ENCODE measurements around the gene PCDHA1.

PCDHA1 gene

DNA sequence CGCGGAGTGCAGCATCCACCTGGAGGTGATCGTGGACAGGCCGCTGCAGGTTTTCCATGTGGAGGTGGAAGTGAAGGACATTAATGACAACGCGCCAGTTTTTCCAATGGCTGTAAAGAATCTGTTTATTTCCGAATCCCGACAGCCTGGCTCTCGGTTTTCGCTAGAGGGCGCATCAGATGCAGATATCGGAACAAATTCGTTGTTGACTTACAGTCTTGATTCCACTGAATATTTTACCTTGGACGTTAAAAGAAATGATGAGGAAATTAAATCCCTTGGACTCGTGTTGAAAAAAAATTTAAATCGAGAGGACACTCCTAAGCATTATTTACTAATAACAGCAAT is 15.5 kb downstream of the PCDHA1 start:
- TF ChIP-seq SIN3A (IDR thresholded peaks at IDR 0.05; ENCODE audit: borderline replicate concordance, insufficient read depth, low read length) (no peak), POLR2AphosphoS5 (IDR thresholded peaks at IDR 0.05; ENCODE audit: low read depth, low read length) (no peak), TAF1 (IDR thresholded peaks at IDR 0.05; ENCODE audit: borderline replicate concordance, insufficient read depth, low read length) (no peak), FOXP2 (optimal IDR thresholded peaks at IDR 0.05; ENCODE audit: borderline replicate concordance, extremely low read depth, extremely low read length, insufficient read depth) (no peak)
- TF ChIP-seq, protein P1, sequence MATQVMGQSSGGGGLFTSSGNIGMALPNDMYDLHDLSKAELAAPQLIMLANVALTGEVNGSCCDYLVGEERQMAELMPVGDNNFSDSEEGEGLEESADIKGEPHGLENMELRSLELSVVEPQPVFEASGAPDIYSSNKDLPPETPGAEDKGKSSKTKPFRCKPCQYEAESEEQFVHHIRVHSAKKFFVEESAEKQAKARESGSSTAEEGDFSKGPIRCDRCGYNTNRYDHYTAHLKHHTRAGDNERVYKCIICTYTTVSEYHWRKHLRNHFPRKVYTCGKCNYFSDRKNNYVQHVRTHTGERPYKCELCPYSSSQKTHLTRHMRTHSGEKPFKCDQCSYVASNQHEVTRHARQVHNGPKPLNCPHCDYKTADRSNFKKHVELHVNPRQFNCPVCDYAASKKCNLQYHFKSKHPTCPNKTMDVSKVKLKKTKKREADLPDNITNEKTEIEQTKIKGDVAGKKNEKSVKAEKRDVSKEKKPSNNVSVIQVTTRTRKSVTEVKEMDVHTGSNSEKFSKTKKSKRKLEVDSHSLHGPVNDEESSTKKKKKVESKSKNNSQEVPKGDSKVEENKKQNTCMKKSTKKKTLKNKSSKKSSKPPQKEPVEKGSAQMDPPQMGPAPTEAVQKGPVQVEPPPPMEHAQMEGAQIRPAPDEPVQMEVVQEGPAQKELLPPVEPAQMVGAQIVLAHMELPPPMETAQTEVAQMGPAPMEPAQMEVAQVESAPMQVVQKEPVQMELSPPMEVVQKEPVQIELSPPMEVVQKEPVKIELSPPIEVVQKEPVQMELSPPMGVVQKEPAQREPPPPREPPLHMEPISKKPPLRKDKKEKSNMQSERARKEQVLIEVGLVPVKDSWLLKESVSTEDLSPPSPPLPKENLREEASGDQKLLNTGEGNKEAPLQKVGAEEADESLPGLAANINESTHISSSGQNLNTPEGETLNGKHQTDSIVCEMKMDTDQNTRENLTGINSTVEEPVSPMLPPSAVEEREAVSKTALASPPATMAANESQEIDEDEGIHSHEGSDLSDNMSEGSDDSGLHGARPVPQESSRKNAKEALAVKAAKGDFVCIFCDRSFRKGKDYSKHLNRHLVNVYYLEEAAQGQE (IDR thresholded peaks at IDR 0.05; ENCODE audit: insufficient read depth in 1 of 2, low read depth in 2 of 2, low read length in 2 of 2): no peak

DNA sequence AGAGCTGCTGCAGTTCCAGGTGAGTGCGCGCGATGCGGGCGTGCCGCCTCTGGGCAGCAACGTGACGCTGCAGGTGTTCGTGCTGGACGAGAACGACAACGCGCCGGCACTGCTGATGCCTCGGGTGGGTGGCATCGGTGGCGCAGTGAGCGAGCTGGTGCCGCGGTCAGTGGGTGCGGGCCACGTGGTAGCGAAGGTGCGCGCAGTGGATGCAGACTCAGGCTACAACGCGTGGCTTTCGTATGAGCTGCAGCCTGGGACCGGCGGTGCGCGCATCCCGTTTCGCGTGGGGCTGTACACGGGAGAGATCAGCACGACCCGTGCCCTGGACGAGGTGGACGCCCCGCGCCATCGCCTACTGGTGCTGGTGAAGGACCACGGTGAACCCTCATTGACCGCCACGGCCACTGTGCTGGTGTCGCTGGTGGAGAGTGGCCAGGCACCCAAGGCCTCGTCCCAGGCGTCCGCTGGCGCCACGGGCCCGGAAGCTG is 16.9 kb downstream of the PCDHA1 start:
- TF ChIP-seq POLR2AphosphoS5 (IDR thresholded peaks at IDR 0.05; ENCODE audit: low read depth, low read length): no peak

DNA sequence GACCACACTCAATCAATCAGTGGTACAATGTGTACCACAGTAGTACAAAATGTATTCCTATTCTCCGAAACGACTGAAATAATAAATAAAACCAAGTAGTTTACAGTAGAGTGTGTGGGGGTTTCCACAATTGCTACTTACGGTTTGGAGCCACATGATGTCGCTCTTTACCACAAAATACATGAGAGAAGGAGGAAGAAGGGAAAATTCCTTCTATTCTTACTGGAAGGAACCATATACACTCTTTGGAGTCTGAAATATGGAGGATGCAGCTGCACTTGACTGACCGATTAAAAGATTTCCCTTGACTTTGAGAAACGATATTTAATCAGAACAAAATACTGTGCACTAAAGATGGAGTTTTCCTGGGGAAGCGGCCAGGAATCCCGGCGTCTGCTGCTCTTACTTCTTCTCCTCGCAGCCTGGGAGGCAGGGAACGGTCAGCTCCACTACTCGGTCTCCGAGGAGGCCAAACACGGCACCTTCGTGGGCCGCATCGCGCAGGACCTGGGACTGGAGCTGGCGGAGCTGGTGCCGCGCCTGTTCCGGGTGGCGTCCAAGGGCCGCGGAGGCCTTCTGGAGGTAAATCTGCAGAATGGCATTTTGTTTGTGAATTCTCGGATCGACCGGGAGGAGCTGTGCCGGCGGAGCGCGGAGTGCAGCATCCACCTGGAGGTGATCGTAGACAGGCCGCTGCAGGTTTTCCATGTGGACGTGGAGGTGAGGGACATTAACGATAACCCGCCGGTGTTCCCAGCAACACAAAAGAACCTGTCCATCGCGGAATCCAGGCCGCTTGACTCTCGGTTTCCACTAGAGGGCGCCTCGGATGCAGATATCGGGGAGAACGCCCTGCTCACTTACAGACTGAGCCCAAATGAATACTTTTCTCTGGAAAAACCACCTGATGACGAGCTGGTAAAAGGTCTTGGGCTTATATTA is 21.2 kb downstream of the PCDHA1 start, which contains the start of gene PCDHA4:
PCDHA4 (plus strand) TSS at position 235 of the 942 bp plus-strand sequence.
- no peak for TF ChIP-seq POLR2AphosphoS5 (IDR thresholded peaks at IDR 0.05; ENCODE audit: low read depth, low read length)

- TF ChIP-seq SIN3A (IDR thresholded peaks at IDR 0.05; ENCODE audit: borderline replicate concordance, insufficient read depth, low read length) (no peak), FOXP2 (optimal IDR thresholded peaks at IDR 0.05; ENCODE audit: borderline replicate concordance, extremely low read depth, extremely low read length, insufficient read depth) (no peak), POLR2AphosphoS5 (IDR thresholded peaks at IDR 0.05; ENCODE audit: low read depth, low read length) (no peak), TAF1 (IDR thresholded peaks at IDR 0.05; ENCODE audit: borderline replicate concordance, insufficient read depth, low read length) (no peak)
- TF ChIP-seq, protein P1 (IDR thresholded peaks at IDR 0.05; ENCODE audit: insufficient read depth in 1 of 2, low read depth in 2 of 2, low read length in 2 of 2): no peak
Observed at GRCh38 chr5:140808889-140809291, 22.9 kb downstream of the PCDHA1 start.

DNA sequence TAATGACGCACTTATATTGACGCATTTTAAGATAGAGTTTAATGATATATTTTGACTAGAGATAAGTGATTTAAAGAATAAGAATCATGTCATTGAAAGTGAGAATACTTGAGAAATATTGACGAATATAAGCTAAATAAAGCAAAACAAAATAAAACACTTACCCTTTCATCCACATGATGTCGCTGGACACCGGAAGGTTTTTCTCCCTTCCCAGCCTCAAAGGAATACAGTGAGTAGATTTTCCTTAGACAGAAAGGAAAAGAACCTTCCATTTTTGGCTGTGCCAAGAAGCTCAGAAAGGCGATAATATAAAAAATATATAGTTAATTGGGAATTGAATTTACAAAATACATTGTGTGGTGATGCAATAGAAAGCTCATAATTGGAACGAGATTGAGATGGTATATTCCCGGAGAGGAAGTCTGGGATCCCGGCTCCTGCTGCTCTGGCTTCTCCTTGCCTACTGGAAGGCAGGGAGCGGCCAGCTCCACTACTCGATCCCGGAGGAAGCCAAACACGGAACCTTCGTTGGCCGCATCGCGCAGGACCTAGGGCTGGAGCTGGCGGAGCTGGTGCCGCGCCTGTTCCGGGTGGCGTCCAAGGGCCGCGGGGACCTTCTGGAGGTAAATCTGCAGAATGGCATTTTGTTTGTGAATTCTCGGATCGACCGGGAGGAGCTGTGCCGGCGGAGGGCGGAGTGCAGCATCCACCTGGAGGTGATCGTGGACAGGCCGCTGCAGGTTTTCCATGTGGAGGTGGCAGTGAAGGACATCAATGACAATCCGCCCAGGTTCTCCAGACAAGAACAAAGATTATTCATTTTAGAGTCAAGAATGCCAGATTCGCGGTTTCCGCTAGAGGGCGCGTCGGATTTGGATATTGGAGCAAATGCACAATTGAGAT is 35.7 kb downstream of the PCDHA1 start, which contains the start of gene PCDHA5:
PCDHA5 (plus strand) TSS at position 239 of the 906 bp plus-strand sequence.
- TF ChIP-seq POLR2AphosphoS5 (IDR thresholded peaks at IDR 0.05; ENCODE audit: low read depth, low read length) (no peak), SIN3A (IDR thresholded peaks at IDR 0.05; ENCODE audit: borderline replicate concordance, insufficient read depth, low read length) (no peak), TAF1 (IDR thresholded peaks at IDR 0.05; ENCODE audit: borderline replicate concordance, insufficient read depth, low read length) (no peak), FOXP2 (optimal IDR thresholded peaks at IDR 0.05; ENCODE audit: borderline replicate concordance, extremely low read depth, extremely low read length, insufficient read depth) (no peak)
- TF ChIP-seq, protein P1 (IDR thresholded peaks at IDR 0.05; ENCODE audit: insufficient read depth in 1 of 2, low read depth in 2 of 2, low read length in 2 of 2): no peak
